Stimulated activated naive B cell treated with anti-CD40 and anti-IgM and Interleukin-4, amounts not matched to agents 10 μg/mL and 1 μg/mL and 100 μg/mL, for 72 hours (primary cell): Measurements from ENCODE around the gene DYNC2I2.
A peak's percentile ranks its signal among the peaks of the same experiment; 100 is the strongest.

Source experiments
- ATAC-seq, 2 donors: fragments of 150-1000 bp; cut with Tn5 transposase; replicated peaks; 2 replicates each; pipeline ENCODE4 v1.10.0; 2021; ENCODE audit warnings: moderate library complexity in 1 of 2
- DNase-seq: peaks from one replicate; pipeline ENCODE4 v3.0.0; 2021
- H3K27ac Mint-ChIP-seq: one replicate; pipeline ENCODE4 v1.8.0; 2022; ENCODE audit warnings: mild to moderate bottlenecking, mixed read lengths
- H3K27me3 Mint-ChIP-seq, 2 donors: one replicate each; pipeline ENCODE4 v1.8.0; 2022; ENCODE audit warnings: mixed read lengths in 2 of 2
- H3K36me3 Mint-ChIP-seq, 2 donors: one replicate each; pipeline ENCODE4 v1.8.0; 2022; ENCODE audit warnings: mixed read lengths in 2 of 2, mild to moderate bottlenecking in 1 of 2
- H3K4me1 Mint-ChIP-seq, 2 donors: one replicate each; pipeline ENCODE4 v1.8.0; 2022; ENCODE audit warnings: mixed read lengths in 2 of 2, mild to moderate bottlenecking in 1 of 2
- H3K4me3 Mint-ChIP-seq, 2 donors: one replicate each; pipeline ENCODE4 v1.8.0; 2022; ENCODE audit warnings: mild to moderate bottlenecking in 2 of 2, mixed read lengths in 2 of 2, moderate library complexity in 1 of 2
- H3K9me3 Mint-ChIP-seq, 2 donors: one replicate each; pipeline ENCODE4 v1.8.0; 2022; ENCODE audit warnings: mixed read lengths in 2 of 2, mild to moderate bottlenecking in 1 of 2

Gene DYNC2I2

DNA sequence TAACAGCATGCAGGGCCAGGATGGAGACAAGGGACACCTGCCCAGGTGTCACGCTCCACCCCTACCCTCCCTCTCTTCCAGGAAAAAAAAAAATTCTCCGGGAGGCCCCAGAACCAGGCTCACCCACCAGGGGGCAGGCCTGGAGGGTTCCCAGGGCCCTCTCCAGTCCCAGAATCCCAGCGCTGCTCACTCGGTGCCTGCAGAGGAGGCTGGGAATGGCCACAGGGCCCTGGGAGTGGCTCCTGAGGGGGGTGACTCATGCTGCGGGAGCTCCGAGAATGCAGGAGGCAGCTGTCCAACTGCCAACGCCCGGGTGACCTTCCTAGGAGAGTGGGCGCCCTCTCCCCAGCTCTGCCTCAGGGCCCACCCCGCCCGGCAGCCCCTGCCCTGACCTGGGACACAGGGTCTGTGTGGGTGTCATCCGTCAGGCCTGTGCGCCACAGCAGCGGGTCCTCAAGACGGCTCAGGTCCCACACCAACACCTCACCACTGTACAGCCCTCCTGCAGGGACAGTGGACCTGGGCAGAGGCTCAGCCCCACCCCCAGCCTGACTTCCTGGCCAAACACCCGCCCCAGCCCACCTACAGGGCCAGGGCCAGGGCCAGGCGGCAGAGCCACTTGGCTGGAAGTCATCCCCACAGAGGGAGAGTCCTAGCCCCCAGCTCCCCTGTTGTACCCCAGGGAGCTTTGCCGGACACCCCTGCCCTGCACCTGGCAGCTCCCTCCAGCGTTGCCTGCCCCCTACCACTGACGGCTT, 21.2 kb downstream of the DYNC2I2 start:
- ATAC-seq = peak in 1 of 2 donors; percentile 15
- Mint-ChIP-seq H3K9me3 (no peaks in the 10 kb centered on the region), H3K27me3 (no peaks in the 10 kb centered on the region), H3K4me3 (no peak overlapping the region), H3K36me3 (peaks cover 35 to 46% of the 10 kb centered on the region in 2 donors), H3K27ac (peak overlapping the region; percentile 37), H3K4me1 (no peaks in the 10 kb centered on the region)
- DNase-seq = no peak

DNA sequence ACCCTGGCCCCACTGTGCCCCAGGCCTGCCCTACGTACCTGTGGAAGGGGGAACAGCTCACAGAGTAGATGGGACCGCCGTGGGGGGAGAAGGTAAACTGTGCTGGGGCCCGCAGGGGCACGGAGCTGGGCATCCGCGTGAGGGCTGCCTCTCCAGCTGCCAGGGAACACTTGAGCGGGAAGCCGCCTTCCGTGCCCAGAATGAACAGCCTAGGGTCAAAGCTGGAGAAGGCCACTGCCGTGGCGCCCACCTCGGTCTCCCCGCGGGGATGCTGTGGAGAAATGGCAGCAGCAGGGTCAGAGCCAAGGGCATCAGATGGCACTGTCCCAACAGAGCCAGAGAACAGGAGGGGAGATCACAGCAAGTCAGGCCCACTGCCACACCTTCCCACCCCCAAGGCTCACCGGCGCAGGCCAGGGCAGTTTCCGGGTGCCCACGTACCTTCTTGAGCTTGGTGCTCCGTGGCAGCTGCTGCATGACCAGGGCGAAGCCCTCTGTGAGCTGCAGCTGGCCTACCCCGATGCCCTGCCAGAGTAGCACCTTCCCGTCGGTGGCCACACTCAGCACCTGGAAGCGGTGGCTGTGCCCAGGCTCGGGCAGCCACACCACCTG, 21.9 kb downstream of the DYNC2I2 start:
- peak overlapping the region; percentile 65 for H3K27ac Mint-ChIP-seq

DNA sequence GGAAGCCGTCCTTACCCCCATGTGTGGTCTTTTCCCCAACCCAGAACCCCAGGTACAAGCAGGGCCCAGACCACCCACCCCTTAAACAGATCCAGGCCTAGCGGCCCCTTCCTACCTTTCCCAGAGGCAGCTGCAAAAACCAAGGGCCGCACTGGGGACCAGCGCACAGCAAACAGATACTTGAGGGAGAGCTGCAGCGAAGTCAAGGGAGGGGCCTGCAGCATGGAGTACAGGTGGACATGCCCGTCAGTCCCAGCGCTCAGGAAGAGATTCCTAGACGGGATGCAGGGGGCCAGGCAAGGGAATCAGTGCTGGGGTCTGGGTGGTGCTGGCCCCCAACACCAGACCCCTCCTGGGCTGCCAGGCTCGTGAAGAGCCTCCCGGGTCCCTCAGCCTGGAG, 22.5 kb downstream of the DYNC2I2 start:
- peak overlapping the region; percentile 57 for H3K27ac Mint-ChIP-seq
- H3K4me3 Mint-ChIP-seq = no peak overlapping the region
- ATAC-seq = peak in 1 of 2 donors; percentile 5
- H3K36me3 Mint-ChIP-seq = peaks cover 42 to 48% of the 10 kb centered on the region in 2 donors
- no peaks in the 10 kb centered on the region for H3K27me3 Mint-ChIP-seq
- H3K4me1 Mint-ChIP-seq = no peaks in the 10 kb centered on the region
- no peaks in the 10 kb centered on the region for H3K9me3 Mint-ChIP-seq
- DNase-seq = no peak

More for the DNA sequence above, 21.9 kb downstream of the DYNC2I2 start:
- H3K27me3 Mint-ChIP-seq = no peaks in the 10 kb centered on the region
- no peaks in the 10 kb centered on the region for H3K4me1 Mint-ChIP-seq
- no peak overlapping the region for H3K4me3 Mint-ChIP-seq
- H3K9me3 Mint-ChIP-seq = no peaks in the 10 kb centered on the region
- H3K36me3 Mint-ChIP-seq = peaks cover 40 to 48% of the 10 kb centered on the region in 2 donors
- ATAC-seq (peak; percentile 10 to 13), DNase-seq (no peak)

DNA sequence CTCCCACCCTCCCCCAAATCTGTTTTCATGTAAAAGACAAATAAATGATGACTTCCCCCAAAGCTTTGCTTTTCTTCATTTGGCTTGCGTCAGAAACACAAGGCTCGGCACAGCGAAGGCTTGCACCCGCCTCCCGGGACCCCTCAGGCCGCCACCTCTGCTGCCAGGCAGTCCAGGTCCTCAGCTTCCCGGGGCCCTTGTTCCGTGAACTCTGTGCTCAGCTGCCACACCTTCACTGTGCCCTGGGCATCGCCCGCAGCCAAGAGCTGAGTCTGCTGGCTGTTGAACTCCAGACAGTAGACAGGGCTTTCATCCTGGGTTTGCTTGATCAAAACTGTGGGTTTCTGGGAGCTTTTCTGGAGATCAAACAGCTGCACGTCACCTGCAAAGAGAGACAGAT, 23.0 kb downstream of the DYNC2I2 start:
- peaks cover 40 to 50% of the 10 kb centered on the region in 2 donors for H3K36me3 Mint-ChIP-seq

DNA sequence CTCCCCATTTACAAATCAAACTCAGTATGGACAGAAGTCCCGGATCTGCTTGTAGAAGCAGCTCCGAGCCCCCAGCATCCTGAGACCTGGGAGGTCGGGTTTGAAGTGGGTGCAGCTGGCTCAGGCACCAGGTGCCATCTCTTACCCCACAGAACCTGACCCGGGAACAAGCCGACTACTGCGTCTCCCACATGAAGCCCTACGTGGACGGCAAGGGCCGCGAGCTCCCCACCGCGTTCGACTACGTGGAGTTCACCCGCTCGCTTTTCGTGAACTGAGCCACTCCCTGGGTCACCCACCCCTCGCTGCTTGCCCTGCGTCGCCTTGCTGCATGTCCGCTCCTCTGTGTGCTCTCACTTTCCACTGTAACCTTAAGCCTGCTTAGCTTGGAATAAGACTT, 23.6 kb downstream of the DYNC2I2 start:
- peak overlapping the region; percentile 57 for H3K27ac Mint-ChIP-seq
- no peak for ATAC-seq
- no peak overlapping the region for H3K4me3 Mint-ChIP-seq
- H3K36me3 Mint-ChIP-seq = peaks cover 38 to 50% of the 10 kb centered on the region in 2 donors
- no peaks in the 10 kb centered on the region for H3K9me3 Mint-ChIP-seq
- no peak for DNase-seq
- no peaks in the 10 kb centered on the region for H3K27me3 Mint-ChIP-seq
- H3K4me1 Mint-ChIP-seq = no peaks in the 10 kb centered on the region

More for the DNA sequence above, 23.0 kb downstream of the DYNC2I2 start:
- no peaks in the 10 kb centered on the region for H3K4me1 Mint-ChIP-seq
- no peaks in the 10 kb centered on the region for H3K9me3 Mint-ChIP-seq
- H3K27ac Mint-ChIP-seq = peak overlapping the region; percentile 57
- no peak overlapping the region for H3K4me3 Mint-ChIP-seq
- no peak for ATAC-seq
- no peaks in the 10 kb centered on the region for H3K27me3 Mint-ChIP-seq
- DNase-seq = no peak

DNA sequence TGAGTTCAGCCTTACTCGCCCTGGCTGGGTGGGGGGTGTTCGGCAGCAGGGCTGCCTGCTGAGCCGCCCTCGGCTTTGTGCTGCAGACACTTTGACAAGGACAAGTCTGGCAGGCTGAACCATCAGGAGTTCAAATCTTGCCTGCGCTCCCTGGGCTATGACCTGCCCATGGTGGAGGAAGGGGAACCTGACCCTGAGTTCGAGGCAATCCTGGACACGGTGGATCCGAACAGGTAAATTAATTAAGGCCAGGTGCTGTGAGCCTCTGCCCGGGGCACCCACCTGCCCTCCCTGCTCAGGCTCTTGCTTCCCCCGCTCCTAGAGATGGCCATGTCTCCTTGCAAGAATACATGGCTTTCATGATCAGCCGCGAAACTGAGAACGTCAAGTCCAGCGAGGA, 24.2 kb downstream of the DYNC2I2 start:
- peaks cover 41 to 55% of the 10 kb centered on the region in 2 donors for H3K36me3 Mint-ChIP-seq
- no peaks in the 10 kb centered on the region for H3K9me3 Mint-ChIP-seq
- H3K4me3 Mint-ChIP-seq = no peak overlapping the region
- no peaks in the 10 kb centered on the region for H3K27me3 Mint-ChIP-seq
- ATAC-seq (no peak), DNase-seq (no peak)
- peak overlapping the region; percentile 51 for H3K27ac Mint-ChIP-seq
- H3K4me1 Mint-ChIP-seq = no peaks in the 10 kb centered on the region

DNA sequence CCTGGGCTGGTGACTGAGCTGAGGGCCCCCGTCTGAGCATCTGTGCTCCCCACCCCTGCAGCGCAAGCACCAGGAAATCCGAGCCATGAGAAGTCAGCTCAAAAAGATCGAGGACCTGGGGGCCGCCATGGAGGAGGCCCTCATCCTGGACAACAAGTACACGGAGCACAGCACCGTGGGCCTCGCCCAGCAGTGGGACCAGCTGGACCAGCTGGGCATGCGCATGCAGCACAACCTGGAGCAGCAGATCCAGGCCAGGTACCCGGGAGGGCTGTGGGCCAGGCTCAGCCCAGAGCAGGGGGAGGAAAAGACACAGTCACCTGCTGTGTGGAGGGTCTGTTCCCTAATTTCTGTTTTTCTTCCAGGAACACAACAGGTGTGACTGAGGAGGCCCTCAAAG, 24.6 kb downstream of the DYNC2I2 start:
- peaks cover 41 to 55% of the 10 kb centered on the region in 2 donors for H3K36me3 Mint-ChIP-seq
- H3K9me3 Mint-ChIP-seq = no peaks in the 10 kb centered on the region
- H3K4me1 Mint-ChIP-seq = no peaks in the 10 kb centered on the region
- H3K27me3 Mint-ChIP-seq = no peaks in the 10 kb centered on the region
- peak overlapping the region; percentile 51 for H3K27ac Mint-ChIP-seq
- ATAC-seq (no peak), DNase-seq (no peak)
- H3K4me3 Mint-ChIP-seq = no peak overlapping the region

DNA sequence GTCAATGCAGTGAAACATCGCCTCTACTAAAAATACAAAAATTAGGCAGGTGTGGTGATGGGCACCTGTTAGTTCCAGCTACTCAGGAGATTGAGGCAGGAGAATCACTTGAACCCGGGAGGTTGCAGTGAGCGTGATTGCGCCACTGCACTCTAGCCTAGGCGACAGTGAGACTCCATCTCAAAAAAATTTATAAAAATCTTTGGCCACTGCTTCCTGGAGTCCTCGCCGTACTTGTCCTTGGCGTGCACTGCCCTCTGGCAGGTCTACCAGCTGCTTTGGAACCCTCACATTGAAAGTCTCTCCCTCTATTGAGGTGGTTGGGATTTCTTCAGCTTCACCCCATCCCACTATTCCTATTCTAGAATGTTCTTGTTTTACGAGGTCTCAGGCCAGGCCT, 25.0 kb downstream of the DYNC2I2 start:
- Mint-ChIP-seq H3K4me1 (no peaks in the 10 kb centered on the region), H3K4me3 (no peak overlapping the region), H3K27ac (no peak overlapping the region), H3K36me3 (peaks cover 40 to 52% of the 10 kb centered on the region in 2 donors), H3K27me3 (no peaks in the 10 kb centered on the region), H3K9me3 (no peaks in the 10 kb centered on the region)
- DNase-seq (no peak), ATAC-seq (no peak)

DNA sequence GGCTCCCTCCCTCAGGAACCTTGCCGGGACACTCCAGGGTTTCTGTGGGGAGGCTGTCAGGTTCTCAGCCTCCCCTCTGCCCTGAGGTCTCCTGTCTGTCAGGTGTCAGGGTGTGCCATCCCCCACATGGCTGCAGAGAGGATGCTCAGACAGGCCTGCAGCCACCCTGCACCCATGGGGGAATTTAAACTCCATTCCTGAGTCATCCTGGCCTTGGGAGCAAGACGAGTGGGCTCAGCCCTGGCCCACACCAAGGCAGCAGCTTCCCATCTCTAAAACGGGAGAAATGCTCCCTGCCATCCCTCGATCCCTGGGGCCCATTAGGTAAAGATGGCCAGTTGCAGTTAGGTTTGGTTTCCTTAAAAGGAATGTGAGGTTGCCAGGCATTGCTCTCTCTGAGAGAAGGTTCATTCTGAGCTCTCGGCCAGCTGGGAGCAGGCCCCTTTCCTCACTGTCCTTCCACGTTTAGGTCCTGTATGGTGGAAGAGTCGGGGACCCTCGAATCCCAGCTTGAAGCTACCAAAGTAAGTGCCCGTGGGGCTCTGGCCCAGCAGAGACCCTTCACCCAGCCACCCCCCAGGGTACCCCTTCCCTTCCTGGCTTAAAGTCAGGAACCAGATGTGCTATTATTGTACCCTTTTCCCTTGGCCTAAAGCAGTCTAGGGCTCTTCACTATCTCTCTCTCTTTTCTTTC, 26.6 kb downstream of the DYNC2I2 start:
- H3K27me3 Mint-ChIP-seq = no peaks in the 10 kb centered on the region
- H3K36me3 Mint-ChIP-seq = peaks cover 51 to 67% of the 10 kb centered on the region in 2 donors
- ATAC-seq (no peak), DNase-seq (no peak)
- no peaks in the 10 kb centered on the region for H3K9me3 Mint-ChIP-seq
- H3K4me1 Mint-ChIP-seq = no peaks in the 10 kb centered on the region
- peak overlapping the region; percentile 71 for H3K27ac Mint-ChIP-seq
- no peak overlapping the region for H3K4me3 Mint-ChIP-seq

DNA sequence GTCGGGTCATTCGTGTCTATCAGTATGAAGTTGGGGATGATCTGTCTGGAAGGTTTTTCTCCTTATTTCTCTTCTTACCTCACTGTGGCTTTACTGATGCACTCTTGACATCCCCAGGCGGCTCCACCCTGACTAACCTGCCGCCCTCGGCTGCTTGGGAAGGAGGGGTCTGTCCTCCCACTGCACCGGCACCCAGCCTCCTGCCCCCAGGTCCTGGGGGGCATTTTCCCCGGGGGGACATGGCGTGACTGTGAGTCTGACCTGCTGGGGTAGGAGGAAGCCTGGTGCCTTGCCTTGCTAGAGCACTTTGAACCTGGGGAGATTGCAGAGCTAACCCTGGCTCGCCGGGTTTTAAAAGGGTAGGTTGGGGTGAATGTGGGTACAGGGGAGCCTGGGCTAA, 27.5 kb downstream of the DYNC2I2 start:
- H3K27me3 Mint-ChIP-seq = no peaks in the 10 kb centered on the region
- H3K4me3 Mint-ChIP-seq = no peak overlapping the region
- H3K4me1 Mint-ChIP-seq = no peaks in the 10 kb centered on the region
- no peaks in the 10 kb centered on the region for H3K9me3 Mint-ChIP-seq
- H3K27ac Mint-ChIP-seq = no peak overlapping the region
- DNase-seq (no peak), ATAC-seq (no peak)
- peaks cover 51 to 72% of the 10 kb centered on the region in 2 donors for H3K36me3 Mint-ChIP-seq

DNA sequence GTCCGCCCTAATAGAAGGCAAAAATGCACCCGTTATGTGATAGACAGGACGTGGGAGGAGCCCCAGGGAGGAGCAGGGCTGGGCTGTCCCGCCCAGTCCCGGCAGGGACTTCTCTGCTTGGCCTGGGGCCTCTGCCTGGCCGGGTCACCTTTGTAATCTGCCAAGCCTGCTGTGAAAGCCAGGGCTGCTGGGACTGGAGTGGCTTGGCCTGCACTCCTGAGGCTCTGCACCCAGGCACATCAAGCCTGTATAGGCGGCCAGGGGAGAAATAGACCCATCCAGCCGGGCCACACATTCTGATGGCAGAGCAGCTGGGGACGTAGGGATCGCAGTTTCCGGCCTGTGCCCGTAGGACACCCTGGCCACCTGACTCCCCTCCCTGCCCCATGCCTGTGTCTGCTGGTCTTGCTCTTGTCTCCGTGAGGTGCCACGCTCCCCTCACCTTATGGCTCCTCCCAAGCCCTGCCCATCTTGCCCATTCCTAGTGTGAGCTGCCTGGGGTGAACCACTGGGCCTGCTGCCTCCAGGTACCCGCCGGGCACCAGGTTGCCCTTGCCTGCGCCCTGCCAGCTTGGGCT, 28.1 kb downstream of the DYNC2I2 start:
- DNase-seq (no peak), ATAC-seq (peak in 1 of 2 donors; percentile 36)
- Mint-ChIP-seq H3K27me3 (no peaks in the 10 kb centered on the region), H3K4me1 (no peaks in the 10 kb centered on the region), H3K27ac (peak overlapping the region; percentile 16), H3K36me3 (peaks cover 48 to 68% of the 10 kb centered on the region in 2 donors), H3K4me3 (no peak overlapping the region), H3K9me3 (no peaks in the 10 kb centered on the region)

DNA sequence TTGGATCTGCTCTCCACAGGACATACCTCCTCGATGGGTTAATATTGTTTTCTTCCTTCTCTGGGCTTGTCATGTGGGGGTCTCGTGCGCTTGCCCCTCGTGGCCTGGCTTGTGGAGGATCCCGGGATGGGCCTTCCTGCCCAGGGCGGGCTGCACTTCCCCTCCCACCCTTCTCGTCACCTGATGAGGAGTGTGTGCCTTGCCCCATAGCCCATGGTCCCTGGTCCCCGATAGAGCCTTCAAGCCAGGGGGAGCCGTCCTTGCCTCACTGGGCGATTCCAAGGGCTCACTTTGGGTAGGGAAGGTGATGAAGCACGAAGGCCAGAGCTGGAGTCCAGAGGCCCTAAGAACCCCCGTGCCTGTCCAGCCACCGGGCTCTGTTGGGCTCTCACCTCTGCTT, 28.7 kb downstream of the DYNC2I2 start:
- Mint-ChIP-seq H3K4me1 (no peaks in the 10 kb centered on the region), H3K9me3 (no peaks in the 10 kb centered on the region), H3K27ac (peak overlapping the region; percentile 4), H3K36me3 (peaks cover 43 to 63% of the 10 kb centered on the region in 2 donors), H3K4me3 (no peak overlapping the region), H3K27me3 (no peaks in the 10 kb centered on the region)
- ATAC-seq = no peak
- no peak for DNase-seq

DNA sequence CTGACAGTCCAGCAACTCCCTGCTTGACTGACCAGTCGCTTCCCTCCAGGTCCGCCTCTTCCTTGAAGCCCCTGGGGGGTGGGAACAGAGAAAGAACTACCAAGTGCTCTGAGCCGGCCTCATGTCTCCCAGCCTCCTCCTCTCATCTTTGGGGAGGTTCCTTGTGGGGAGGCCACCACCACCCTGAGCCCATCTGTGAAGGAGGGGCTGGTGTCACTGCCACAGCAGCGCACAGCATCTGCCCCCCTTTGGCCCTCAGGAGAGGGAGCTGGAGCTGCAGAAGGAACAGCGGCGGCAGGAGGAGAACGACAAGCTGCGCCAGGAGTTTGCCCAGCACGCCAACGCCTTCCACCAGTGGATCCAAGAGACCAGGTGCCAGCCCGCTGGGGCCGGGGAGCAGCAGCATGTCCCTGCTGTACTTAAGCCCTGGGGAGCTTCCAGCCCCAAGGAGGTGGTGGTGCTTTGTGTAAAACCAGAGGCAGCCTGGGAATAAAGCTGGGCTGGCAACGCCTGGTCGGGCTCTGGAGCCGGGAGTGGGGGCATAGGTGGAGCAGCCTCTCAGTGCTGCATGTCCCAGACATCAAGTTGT, 29.4 kb downstream of the DYNC2I2 start:
- H3K27me3 Mint-ChIP-seq = no peaks in the 10 kb centered on the region
- H3K27ac Mint-ChIP-seq = no peak overlapping the region
- H3K4me3 Mint-ChIP-seq = no peak overlapping the region
- no peaks in the 10 kb centered on the region for H3K4me1 Mint-ChIP-seq
- H3K9me3 Mint-ChIP-seq = no peaks in the 10 kb centered on the region
- no peak for ATAC-seq
- H3K36me3 Mint-ChIP-seq = peaks cover 37 to 58% of the 10 kb centered on the region in 2 donors
- no peak for DNase-seq

DNA sequence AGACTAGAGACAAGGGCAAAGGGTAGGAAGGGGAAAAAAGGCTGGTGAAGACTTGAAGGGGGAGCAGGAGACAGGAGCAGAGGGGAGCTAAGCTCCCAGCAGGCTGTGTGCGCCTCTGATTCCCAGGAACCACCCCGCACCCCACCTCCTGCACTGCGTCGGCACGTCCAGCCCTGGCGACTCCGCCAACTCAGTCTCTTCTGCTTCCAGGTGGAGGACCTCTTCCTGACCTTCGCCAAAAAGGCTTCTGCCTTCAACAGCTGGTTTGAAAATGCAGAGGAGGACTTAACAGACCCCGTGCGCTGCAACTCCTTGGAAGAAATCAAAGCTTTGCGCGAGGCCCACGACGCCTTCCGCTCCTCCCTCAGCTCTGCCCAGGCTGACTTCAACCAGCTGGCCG, 30.5 kb downstream of the DYNC2I2 start:
- Mint-ChIP-seq H3K27me3 (no peaks in the 10 kb centered on the region), H3K4me1 (no peaks in the 10 kb centered on the region), H3K27ac (peak overlapping the region; percentile 73), H3K36me3 (peaks cover 31 to 58% of the 10 kb centered on the region in 2 donors), H3K9me3 (no peaks in the 10 kb centered on the region), H3K4me3 (no peak overlapping the region)
- ATAC-seq (no peak), DNase-seq (no peak)
